Peyer's patch (tissue), 4 donors: ENCODE measurements around the gene ZBTB3.

Source experiments
- POLR2A ChIP-seq, 2 donors: fragments of 450-650 bp; IDR thresholded peaks; one replicate each; pipeline ENCODE4 v1.5.1; 2017; ENCODE audit warnings: antibody characterized with exemption in 2 of 2, mild to moderate bottlenecking in 2 of 2, moderate library complexity in 2 of 2
- TF ChIP-seq, protein P1 (sequence below), 6 experiments: fragments of 450-650 bp in 4 of 6; fragments of 200-600 bp in 2 of 6; sonication (generic) in 1 of 6; IDR thresholded peaks; one replicate each; pipeline ENCODE4 v1.5.1; 2017 to 2019; ENCODE audit warnings: antibody characterized with exemption in 6 of 6, mild to moderate bottlenecking in 3 of 6, moderate library complexity in 1 of 6

DNA sequence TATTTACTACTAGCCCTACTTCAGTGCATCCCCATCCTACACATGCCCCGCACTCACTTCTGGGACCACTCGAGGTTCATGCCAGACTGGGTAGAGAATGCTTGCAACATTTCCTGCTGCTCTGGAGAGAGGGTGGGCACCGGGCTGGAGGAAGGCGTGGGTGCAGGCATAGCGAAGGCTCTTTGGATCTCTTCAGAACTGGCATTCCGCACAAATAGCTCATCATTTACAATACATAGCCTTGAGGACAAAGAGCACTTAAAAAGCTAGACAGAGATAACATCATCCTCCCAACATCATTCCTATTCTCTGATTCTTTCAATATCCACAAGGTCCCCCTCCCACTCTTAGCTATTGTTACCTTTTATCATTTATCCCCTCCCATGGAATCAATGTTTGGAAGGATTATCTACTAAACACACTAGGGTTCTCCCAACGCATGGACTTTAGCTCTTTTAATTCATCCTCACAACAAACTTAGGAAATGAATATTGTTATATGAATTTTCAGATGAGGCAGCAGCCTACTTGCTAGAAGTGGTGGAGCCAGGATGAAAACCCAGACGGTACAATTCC, 40.3 kb upstream of the ZBTB3 start:
- TF ChIP-seq, protein P1, sequence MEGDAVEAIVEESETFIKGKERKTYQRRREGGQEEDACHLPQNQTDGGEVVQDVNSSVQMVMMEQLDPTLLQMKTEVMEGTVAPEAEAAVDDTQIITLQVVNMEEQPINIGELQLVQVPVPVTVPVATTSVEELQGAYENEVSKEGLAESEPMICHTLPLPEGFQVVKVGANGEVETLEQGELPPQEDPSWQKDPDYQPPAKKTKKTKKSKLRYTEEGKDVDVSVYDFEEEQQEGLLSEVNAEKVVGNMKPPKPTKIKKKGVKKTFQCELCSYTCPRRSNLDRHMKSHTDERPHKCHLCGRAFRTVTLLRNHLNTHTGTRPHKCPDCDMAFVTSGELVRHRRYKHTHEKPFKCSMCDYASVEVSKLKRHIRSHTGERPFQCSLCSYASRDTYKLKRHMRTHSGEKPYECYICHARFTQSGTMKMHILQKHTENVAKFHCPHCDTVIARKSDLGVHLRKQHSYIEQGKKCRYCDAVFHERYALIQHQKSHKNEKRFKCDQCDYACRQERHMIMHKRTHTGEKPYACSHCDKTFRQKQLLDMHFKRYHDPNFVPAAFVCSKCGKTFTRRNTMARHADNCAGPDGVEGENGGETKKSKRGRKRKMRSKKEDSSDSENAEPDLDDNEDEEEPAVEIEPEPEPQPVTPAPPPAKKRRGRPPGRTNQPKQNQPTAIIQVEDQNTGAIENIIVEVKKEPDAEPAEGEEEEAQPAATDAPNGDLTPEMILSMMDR (IDR thresholded peaks at IDR 0.05): no peak
- TF ChIP-seq POLR2A (IDR thresholded peaks at IDR 0.05): no peak
